HPDE6-E6E7 (cell line): ENCODE results near the gene SRD5A1.

Experiments
- DNase-seq: peaks from one replicate; pipeline ENCODE4 v3.0.0; 2011; ENCODE audit warnings: missing footprints; ENCODE audit errors: extremely low spot score

The SRD5A1 gene

DNA sequence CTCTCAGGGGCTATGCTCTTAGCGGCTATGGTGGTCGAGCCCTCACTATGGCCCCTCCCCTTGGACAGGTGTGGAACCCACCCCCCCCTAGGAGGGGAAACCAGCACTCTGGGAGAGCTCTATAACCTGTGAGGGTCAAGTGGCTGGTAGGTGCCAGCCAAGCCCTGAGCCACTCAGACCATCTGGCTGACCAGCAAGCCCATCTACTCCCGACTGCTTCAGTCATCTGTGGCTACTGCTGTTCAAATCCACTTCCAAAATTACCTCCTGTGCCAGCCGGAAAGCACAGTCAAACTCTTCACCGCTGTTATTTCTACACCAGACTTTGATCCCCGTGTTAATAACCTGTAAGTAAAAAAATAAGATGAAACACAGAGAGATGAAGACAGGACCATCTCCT, 28.9 kb upstream of the SRD5A1 start:
- no peak for DNase-seq

DNA sequence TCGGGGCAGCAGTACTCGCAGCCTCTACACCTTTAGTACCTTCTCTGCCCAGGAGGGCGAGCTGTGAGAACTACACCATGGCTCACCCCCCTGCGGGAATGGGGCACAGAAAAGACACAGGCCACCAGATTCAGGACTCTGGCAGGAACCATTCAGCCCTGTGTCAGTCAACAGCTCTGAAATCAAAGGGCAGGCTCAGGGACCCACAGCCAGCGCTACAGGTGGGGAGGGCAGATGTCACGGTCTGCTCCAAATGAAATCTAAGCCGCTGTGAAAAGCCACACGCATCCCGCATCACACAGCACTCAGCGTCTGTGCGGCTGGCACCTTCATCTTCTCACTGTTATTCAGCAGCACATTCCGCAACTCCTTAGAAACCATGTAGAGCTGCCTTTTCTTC, 28.3 kb upstream of the SRD5A1 start:
- DNase-seq, result no peak

DNA sequence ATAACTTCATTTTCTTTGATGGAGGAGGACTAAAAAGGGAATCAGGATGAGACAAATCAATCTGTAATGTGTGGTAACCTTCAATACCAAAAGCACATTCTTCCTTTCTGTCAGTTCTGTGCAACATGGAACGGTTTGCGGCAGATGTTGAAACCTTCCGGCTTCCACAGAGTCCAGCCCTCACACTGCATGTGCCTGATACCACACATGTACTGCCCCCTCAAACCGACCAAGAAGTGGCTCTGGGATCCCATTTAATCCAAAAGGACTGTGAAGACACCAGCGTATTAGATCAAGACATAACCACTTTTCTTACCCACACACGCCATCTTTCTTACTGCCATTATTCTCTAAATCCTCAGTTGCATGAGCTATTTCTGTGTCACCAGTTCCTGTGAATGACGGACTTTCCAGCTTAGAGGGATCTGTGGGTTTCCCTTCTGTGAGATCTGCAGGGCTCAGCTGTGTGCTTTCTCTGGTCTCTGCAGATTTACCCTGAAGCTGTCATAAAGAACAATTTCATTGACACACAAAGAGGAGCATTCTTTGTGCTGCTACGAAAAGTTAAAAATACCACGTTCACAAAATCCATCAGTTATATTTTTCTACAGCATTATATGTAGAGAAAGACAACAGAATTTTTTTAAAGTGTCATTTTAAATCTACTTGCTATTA, 26.2 kb upstream of the SRD5A1 start:
- no peak for DNase-seq

DNA sequence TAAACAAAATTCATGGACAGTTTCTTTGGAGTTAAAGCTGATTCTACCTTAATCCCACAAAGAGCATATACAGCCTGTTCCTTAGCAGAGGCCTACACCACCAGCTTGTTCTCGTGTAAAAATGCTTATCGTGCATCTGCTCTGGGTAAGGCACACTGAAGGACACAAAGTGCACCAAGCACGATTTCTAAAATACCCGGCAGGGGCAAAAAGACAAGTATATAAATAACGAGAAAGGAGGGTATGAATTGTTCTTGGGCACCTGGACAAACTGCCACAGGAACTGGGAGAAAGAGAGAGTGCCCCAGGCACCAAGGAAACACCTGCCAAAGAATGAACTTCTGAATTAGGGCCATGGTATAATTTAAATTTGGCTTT, 25.7 kb upstream of the SRD5A1 start:
- no peak for DNase-seq

DNA sequence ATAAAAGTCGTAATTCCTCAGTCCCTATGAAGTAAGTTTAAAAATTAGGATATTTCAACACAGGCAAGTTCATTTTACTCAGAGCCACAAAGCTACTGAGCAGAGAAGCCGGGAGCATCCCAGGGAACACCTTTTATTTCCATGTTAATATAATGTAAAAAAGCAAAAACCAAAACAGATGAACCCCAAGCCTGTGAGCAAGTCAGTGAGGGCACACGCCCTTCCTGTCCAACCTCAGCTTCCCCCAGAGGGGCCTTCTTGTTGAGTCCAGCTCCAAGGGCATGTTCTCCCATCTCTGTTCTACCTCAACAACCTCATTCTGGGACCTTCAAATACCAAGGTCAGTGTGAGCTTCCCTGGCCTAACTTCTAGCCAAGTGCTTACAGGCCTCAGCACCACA, 25.2 kb upstream of the SRD5A1 start:
- DNase-seq, result no peak

DNA sequence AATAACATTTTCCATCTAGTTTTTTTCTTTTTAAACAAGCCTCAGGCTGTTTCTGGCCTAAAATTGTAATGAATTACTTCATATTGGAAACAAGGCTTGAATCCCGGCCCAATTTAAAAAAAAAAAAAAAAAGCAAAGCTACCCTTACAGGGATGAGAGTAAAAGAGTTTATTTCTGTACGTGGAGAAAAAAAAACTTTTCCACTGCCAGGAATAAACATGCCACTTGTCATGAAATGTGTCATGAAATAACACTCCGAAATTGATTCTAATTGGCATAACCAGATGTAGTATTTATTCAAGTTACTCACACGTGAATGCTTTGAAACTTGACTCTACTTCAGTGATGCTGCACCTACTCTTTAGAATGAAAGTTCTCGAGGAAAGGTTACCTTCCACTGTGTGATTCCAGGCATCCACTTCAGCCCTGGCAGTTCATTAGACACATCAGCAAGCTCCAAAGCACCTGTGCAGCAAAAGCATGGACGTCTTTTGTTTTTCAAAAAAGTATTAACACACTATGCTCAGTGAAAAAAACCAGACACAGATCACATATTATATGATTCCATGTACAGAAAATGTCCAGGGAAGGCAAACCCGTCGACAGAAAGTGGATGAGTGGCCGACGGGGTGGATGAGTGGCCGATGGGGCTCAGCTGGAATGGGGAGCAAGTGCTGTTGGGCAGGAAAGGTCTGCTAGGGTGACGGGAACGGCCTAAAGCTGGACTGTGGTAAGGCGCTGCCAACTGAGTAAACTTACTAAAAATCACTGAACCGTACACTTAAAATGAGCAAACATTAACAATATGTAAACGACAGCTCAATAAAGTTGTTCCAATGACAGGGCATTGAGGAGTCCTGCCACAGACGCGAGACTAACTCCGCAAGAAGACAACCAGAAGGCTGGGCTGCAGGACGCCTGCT, 21.6 kb upstream of the SRD5A1 start:
- DNase-seq, result no peak

DNA sequence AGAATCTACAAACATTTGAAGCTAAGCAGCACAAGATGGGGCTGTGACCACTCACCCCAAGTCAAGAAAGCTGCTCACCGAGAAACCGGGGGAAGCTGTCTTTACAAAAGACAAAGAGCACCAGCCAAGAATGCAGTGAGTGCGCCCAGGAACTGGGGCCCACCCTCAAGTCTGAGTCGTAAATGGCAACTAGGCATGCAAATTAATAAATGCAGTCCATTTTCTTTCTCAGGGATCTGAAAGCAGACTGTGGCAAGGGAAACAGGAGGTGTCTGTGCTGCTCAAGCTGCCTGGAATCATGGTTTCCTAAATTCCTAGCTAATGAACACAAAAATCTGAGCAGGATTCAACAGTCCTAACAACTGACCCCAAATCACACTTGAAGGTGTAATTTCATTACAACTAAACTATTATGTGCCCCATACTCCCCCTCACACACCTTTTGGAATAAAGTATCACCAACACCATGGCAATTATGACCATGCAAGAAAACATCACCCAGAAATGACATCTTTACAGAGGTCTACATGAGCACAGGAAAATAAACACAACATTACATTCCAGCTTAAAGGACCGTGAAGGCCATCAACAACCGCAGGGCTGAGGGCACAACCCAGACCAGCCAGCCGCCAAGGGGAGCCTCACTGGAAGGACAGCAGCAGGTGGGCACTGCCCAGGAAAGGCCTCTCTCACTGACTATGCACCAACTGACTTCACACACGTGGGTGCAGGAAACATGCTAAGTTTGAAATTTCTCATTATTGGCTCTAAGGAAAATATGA, 18.0 kb upstream of the SRD5A1 start:
- DNase-seq, result no peak

DNA sequence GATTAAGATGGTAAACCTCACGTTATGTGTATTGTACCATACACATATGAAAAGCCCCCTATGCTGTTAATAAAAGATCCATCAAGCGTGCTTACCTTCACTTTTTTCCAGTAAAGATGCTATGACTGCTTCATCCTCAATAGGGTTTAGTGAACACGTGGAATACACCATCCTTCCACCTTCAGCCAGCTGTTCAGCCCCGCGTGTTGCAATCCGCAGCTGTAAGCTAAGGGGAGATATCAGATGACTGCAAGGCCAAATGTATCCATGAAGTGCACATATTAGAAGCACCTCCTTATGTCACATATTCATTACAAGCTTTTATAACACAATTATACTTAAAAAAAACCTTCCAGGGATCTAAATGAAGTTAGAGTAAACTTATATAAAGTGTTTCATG, 16.6 kb upstream of the SRD5A1 start:
- DNase-seq, result no peak

DNA sequence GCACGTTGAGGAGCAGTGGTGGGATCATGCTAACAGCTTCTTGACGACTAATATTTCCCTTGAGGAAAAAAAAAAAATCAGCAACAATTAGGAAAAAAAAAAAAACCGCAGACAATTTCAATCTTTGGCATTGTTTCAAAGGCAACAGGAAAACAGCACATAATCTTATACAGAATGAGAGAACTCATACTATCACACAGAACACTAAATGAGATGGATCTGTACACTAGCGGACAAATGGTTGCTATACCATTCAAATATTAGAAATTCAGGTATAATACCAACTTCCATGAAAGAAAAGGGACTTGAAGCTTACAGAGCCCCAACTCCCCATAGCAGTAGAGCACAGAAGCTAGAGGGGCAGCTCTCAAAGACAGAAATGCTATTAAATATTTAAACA, 10.0 kb upstream of the SRD5A1 start:
- DNase-seq, result no peak

DNA sequence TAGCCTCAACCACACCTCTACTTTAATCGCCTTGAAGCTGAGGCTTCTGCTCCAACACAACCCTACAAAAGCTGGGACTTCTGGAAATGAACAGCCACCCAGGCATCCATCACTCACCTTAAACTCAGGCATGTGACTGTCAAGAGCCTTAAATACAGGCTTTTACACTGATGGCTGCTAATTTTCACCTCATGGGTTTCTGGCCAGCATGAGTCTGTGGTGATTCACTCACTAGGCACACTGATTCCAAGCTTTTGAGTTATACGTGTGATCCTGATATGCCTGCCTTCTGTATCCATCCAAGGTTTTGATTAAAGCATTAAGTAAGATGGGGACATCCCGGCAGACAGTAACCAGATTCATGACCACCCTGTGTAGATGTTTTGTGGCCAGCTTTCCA, 9.3 kb upstream of the SRD5A1 start:
- no peak for DNase-seq

DNA sequence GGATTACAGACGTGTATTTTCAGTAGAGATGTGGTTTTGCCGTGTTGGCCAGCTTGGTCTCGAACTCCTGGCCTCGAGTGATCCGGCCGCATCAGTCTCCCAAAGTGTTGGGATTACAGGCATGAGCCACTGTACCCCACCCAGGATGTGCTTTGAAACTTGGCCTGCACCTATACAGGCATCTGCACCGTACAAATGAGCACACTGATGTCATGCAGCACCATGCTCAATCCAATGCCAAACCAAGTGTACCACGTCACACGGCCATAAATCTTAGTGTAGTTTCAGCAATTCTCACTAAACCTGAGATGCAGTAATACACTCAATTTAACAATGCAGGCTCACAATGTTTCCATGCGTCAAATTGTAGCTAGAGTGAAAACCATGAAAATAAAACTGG, 6.7 kb upstream of the SRD5A1 start:
- no peak for DNase-seq

DNA sequence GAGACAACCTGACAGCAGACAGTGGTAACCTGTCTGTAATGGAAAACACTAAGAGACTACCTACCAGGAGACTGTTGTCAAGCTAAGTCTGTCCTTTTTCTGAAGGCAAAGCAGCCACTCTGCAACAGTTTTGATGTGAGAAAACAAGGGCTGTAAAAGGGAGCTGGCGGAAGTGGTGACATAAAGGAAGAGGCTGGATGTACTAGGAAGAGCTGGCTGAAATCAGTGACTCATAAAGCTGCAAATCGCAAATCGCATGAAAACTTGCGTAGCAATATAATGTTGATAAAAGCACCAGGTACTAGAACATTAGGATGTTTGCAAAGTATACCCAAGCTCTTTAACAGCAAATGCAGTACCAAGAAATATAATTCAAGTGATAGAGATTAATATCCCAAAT, 1.8 kb upstream of the SRD5A1 start:
- no peak for DNase-seq

DNA sequence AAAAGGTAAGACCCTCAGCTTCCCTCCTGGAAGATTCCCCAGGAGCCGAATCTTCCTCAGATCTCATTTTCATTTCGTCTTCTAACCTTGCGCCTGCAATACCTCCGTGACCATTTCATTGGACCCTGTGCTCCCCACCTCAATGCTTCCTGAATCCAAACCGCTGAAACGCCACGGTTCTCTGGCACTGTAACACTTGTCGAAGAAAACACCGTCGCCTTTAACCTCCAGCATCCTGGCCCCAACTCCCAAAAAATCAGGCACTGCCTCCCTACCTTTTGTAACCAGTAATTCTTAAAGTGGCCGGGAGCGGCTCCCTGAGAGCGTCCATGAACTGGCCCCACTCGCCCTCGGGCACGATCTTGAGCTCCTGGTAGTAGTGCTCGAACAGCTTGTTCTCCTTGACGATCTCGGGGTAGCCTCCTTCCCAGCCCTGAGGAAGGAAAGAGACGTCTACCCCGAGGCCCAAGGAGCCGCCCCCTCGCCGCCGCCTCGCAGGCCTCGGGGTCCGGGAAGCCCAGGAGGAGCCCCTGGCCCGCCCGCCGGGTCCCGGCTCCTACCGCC, 834 bp upstream of the SRD5A1 start:
- DNase-seq, result peak; percentile 27

DNA sequence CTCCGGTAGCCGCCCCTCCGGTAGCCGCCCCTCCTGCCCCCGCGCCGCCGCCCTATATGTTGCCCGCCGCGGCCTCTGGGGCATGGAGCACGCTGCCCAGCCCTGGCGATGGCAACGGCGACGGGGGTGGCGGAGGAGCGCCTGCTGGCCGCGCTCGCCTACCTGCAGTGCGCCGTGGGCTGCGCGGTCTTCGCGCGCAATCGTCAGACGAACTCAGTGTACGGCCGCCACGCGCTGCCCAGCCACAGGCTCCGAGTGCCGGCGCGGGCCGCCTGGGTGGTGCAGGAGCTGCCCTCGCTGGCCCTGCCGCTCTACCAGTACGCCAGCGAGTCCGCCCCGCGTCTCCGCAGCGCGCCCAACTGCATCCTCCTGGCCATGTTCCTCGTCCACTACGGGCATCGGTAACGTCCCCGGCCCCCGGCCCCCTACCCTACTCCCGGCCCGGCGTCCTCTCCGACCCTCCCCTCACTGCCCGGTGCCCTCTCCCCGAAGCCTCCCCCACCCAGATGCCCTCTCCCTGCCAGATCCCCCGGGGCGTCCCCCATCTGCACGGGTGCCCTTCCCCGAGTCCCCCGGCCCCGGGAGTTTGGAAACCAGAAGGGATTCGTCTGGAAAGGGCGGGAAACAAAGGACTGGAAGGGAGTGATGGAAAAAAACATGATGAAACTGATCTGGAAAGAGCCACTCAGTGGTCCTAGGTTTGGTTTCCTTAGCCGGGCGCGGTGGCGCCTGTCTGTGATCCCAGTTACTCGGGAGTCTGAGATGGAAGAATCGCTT, 417 bp downstream of the SRD5A1 start:
- DNase-seq, result peak; percentile 16

DNA sequence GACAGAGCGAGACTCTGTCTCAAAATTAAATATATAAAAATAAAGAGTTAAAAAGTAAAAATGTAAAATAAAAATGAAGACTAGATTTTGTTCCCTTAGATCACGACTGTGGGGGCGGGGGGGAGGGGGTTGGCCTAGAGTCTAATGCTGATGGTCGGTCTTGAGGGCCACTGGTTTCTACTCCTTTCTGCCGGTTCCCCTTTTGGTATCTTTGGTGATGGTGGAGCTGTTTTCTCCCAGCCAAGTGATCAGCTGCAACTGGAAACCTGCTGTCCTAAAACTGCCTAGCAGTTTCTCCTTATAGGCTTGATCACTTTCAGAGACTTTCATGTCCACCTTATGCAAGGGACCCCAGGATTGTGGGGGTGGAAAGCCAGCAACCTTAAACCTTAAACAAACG, 1.1 kb downstream of the SRD5A1 start:
- DNase-seq, result no peak

DNA sequence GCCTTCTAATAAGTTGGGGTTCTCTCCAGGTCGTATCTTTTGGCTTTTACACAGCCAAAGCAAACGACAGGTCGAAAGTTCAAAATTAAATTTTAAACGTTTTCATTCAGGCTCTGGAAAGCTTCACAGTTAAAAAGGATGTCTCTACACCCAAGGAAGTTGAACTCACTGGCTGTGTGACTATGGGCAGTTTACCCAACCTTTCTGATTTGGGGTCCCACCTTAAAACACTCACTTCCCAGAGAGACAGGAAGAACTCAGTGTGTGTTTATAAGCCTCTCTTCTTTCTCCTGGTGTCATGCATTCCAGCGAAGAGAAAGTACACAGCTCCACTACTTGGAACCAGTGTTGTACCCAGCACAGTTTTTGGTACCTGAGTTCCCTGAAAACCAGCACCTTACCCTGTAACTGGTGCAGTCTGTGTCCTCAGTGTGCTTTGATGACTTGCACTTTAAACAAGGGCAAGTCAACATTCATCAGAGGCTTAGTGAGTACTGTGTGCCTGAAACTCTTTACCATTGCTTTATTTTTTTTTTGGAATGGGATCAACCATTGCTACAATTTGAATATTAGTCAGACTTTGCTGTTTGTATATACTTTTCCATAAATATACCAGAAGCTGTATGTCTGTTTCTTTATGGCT, 1.7 kb downstream of the SRD5A1 start:
- DNase-seq, result no peak

DNA sequence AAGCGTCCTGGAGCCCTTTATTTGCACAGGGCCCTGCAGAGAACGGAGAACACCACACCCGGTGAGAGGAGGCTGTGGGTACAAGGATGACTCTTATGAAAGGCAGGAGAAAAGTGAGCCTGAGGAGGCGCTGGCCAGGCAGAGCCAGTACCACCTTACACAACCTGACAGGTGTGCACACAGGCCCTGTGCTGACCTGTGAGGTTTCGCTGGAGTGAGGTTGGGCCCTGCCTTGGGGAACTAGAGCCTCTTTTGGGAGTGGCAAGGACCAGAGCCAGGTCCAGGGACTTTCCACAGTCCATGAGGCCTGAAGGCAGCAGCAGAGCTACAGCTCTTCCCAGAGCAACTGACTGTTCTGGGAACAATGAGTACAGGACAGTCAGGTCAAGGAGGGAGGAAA, 3.1 kb downstream of the SRD5A1 start:
- peak; percentile 67 for DNase-seq

DNA sequence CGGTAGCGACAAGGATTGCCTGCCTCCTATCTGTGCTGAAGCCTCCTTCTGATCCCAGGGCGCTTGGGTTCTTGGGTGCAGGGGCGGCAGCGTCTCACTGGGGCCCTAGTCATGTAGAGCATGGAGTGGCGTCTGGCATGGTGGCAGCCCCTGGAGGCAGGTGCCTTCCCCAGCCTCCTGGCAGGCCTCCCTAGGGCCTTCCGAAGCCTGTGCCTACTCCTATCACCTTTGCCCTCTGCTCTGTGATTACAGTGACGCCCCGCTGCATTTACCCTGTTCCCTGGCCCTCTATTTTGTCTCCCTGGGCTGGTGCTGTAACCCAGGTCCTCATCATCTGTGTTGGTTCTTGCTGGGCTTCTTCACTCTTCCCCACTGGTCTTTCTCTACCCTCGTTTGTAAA, 3.8 kb downstream of the SRD5A1 start:
- no peak for DNase-seq

DNA sequence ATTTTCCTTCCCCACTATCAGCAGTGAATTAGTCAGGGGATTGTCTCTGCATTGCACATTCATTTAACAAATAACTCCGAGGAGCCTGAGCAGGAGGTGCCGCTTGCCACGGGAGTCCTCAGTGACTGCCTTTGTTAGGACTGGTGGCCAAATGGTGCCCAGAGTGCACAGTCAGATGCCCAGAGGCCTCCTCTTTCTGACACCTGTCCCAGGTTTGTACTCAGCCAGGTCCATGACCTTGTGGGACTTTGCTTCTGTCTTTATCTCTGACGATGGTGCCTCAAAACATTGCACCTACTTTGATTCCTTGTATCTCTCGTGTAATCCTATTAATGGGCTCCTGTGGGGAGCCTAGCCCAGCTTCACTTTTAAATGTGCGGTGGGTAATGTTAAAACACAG, 4.3 kb downstream of the SRD5A1 start:
- DNase-seq, result no peak

DNA sequence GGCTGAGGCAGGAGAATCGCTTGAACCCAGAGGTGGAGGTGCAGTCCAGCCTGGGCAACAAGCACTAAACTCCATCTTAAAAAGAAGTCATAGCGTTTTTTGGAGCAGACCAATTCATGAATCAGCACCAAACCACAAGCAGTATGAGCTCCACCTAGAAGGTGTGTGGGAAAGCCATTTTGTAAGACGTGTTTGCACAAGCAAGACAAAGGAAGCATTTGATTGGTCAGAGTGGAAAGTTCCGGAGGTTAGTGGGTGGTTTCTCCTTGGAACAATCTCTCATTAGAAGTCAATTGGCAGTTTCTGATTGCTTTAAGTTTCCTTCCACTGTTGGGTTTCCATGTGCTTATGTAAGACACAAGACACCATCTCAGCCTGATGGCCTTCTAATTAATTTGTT, 5.0 kb downstream of the SRD5A1 start:
- DNase-seq, result peak; percentile 59

DNA sequence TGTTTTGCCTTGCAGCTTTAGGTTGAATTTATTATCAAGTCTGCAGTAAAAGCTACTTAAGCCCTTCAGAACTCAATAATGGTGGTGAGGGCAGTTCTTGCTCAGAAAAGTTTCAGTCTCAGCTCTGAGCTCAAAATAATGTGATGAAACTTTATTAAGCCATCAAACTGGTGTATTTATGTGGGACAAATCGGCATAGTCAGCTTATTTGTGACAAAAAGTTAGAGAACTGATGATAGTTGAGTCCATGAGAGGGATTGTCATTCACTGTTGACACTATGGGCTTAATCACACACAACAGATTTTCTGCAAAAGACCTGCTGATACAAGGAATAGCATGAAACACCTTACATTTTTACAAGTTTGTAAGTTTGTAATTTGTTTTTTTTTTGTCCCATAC, 9.4 kb downstream of the SRD5A1 start:
- no peak for DNase-seq
